GM19468 (cell line): ENCODE results near the gene HDAC4.

Source experiments
- ATAC-seq: cut with Tn5 transposase; IDR thresholded peaks from one replicate; pipeline ENCODE4 v1.9.1; 2021; ENCODE audit warnings: mild to moderate bottlenecking, moderate library complexity, moderate number of reproducible peaks; ENCODE audit not compliant: unreplicated experiment; ENCODE audit errors: extremely low read depth

HDAC4 gene

GRCh38 chr2:239312741-239313667, 87.8 kb downstream of the HDAC4 start:
- no peak for ATAC-seq

DNA sequence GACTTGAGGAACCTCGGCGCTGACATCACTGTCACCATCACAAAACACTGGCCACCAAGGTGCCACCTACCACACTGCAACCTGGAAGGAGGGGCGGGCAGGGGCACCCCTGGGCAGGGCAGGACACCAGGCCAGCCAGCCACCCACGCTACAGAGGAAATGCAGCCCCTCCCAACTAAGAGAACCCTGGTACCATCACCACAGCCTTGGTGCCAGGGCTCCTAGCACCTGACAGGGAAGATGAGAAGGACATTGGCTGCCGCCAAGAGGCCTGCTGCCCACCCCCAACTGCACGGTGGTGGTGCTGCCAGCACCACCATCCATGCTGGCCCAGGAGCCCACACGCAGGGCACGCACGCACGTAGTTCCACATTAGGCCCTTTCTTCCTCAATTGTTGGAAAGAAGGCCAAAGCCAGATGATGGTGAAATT, 88.7 kb downstream of the HDAC4 start:
- ATAC-seq = no peak

DNA sequence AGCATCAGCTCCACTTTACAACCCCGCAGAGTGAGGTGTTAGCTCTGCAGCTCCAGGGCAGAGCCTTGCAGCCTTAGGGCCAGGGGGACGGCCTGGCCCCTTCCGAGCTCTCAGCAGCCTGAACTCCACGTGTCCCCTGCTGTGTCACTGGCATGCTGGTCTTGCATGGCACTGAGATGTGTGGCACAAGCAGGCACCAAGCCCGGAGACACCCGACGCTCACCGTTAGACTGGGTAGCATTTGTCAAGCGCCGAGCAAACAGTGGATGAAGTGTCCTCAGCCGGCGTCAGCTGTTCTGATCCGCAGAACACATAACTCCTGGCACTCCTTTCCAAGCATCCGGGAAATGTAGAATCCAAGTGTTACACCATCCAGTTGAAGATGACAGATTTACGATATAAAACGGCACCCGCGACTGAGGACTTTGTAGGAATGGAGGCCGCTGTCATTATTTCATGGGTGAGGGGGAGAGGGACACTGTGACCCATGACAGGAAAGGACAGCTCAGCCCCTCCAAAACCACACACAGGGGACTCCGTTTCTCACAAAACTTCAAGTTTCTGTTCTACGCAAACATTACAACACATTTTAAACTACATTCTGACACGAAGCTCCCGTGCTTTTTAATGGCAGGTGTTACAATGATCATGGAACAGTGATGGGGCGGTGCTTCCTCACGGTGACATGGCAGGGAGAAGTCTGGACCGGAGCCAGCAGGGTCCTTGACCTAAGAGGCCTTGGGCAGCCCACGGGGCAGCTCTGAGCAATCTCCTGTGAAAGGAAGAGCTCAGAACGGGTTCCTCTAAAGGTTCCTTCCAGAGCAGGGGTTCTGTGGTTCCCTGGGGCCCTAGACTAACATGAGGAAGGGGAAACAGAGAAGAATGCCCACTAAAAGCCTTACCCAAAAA, 89.4 kb downstream of the HDAC4 start:
- ATAC-seq = no peak

DNA sequence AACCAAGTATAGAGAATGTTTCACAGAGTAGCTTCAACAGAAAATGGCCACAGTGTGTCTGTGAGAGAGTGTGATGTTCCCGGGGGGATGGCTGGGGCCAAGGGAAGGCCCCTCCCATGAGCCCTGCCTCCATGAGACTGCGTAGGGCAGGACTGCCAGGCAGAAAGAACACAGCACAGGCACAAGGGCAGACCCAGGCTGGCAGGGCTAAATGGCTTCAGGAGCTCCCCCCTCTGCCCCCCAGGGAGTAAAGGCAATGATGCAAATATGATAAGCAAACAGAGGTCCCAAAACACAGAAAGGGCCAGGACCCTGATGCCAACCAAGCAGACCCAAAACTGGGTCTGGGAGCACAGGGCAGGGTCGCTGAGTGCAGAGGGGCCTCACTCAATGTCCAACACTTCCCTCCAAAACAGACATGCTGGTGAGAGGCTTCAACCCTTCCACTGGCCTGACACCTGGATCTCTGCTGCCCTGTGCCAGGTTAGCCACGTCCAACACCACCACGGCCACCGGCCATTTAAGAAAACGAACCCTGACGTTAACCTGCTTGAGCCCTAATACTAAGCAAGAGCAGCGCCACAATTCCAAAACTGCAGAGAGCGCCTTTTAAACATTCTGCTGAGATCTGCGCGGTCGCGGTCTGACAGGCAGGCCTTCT, 90.3 kb downstream of the HDAC4 start:
- no peak for ATAC-seq

DNA sequence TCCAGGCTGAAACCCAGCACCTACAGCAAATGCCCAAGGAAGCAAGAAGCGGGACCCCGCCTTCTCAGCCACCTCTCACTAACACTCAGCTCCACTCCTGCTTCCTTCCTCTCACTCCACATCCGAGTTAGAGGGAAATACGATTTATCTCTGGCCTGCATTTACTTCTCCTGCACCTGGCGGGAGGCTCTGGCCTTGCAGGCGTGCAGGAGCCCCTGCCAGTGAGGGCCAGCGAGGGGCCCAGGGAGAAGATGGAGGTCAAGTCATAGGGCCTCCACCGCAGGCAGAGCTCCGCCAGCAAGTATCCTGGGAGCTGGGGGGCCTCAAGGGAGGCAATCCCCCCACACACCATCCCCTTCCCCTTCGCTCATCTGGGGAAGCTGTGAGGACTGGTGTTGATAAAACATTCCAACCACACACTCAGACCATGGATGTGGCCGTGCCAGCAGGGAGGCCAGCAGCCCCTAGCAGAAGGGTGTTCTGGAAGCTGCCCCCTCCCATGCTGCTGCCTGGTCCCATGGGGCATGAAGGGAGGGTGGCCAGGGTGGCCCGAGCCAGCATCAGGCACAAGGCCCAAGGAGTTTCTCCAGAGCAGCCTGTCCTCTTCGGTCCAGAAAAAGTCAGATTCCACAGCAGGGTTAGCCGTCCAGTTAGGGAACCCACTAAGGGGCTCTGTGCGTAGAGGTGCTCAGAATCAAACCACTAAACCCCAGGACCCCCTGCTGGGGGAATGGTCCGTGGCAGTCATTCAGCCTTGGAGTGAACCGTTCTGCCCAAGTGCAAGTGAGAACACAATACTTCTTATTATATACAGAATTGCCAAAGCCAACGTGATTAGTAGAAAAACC, 91.2 kb downstream of the HDAC4 start:
- ATAC-seq = no peak

DNA sequence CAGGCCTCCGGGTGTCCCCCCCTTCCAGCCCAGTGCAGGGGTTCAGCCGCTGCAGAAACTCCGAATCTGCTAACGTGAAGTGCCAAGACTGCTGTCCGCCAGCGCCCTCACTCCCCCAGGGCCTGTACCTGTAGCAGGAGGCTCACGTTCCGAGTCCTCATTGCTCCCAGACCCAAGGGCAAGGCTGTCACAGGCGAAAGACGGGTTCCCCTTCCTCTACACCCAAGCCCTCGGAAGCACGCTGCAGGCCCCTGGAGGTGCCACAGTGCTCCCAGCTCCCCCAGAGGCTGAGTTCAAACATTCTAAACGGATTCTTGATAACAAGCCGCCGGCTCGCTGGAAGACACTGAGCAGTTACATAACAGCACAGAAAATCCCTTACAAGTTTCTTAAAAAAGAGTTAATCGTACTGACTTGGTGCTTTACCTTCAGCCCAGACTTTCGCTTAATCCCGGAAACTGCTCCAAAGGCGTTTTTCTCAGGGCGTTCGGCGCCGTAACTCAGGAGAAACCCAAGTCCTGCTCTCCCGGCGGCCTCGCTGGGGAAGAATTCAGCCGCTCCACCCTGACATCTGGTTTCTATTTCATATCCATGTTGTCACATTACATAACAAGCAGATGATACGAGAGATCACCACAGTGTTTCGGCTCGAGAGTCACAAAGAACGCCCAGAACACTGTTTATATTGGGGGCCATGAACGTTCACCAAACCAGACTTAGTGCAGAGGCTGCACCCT, 92.0 kb downstream of the HDAC4 start:
- ATAC-seq = no peak

DNA sequence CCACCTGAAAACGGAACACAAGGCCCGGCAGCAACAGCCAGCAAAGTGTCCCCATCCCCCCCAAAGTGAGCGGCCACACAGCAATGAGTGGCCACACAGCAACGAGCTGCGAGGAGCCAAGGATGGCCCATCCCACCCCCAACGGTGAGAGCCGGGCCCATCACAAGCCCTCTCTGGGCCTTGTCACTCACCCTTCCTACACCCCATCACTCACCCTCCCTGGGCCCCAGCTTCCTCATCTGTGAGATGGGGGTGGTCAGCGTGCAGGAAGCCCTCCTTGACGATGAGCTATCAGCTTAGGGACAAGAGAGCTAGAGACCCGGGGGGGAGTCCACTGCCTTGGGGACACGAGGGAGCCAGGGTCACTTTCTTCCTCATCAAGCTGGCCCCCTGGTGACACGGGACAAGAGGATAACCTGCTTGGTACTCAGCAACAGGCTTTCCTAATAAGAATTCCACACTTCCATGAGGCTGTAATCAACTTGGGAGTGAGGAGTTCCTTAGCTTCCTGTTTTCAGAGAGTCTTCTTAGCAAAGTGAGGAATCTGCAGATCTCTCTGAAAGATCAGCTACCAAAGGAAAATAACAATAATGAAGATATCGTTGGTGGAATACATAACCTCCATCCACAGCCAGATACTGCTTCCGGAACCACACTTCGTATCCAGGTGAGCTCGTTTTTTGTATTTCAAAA, 92.8 kb downstream of the HDAC4 start:
- ATAC-seq = no peak

DNA sequence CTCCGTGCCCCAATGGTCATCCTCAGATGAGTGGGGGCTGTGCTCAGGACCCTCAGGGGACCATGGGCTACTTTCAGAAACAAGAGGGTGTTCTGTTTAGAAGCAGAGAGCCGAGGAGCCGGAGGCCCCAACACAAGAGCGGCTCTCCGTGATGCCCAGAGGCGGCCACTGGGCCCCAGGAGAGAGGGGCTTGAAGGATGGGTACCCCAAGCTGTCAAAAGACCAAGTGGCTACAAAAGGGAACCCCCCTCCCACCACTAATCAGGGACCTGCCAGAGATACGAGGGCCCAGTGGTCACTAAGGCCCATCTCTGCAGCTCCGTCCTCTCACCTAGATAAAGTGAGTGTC, 93.6 kb downstream of the HDAC4 start:
- no peak for ATAC-seq

DNA sequence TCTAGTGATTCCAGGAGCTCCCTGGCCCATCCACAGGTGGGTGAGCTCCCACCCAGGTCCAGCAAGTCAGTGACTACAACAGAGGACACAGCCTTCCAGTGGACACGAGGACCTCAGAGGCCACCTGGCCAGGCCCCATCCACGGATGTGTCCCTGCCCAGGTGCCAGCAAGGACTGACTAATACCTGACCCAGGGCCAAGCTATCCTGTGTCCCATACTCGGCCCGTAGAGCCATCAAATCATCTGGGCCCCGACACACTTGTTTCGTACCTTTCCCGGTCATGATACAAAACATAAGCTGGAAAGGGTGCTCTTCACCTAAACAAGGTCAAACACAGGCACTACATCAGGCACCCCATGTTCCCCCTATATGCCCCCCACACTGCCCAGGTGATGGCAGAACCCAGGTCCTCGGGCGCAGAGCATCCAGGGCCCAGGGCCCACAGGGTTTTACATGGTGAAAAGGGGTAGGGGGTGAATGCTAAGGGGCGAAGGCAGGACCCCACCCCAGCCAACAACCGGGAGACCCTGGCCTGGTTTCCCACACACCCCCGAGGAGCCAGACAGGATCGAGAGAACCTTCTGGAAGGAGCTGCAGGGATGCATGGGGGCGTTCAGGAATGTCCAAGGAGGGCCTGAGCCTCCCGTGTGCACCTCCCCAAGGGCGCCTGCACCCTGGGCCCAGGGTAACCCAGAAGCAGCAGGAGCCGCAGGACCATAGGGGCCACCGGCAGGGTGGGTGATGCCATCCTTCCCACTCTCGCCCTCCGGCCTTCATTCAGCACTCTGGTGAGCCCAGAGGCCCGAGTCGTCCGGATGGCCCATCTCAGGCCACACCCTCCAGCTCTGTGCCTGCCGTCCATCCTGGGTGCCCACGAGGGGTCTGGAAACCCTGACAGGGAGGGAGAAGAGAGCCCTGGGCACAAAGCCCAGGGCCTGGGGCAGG, 94.3 kb downstream of the HDAC4 start:
- ATAC-seq = no peak

GRCh38 chr2:239305771-239306170, 95.0 kb downstream of the HDAC4 start:
- ATAC-seq = no peak

DNA sequence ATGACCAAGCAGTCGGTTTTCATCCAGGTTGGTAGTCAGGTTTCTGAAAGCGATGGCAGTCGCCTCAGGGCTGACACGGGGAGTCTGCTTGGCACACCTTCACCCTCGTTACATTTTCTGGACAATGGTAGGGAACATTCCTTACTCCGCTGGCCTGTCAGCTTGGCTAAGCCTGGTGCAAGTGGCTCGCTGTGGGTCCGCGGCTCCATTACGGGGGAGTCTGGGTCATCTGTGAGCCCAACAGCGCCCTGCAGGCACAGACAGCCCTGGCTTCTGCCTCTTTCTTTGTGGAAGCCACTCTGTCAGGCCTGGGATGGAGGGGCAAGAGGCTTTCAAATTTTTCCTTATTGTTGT, 95.6 kb downstream of the HDAC4 start:
- ATAC-seq = no peak

GRCh38 chr2:239304533-239305221, 96.1 kb downstream of the HDAC4 start:
- ATAC-seq = no peak

DNA sequence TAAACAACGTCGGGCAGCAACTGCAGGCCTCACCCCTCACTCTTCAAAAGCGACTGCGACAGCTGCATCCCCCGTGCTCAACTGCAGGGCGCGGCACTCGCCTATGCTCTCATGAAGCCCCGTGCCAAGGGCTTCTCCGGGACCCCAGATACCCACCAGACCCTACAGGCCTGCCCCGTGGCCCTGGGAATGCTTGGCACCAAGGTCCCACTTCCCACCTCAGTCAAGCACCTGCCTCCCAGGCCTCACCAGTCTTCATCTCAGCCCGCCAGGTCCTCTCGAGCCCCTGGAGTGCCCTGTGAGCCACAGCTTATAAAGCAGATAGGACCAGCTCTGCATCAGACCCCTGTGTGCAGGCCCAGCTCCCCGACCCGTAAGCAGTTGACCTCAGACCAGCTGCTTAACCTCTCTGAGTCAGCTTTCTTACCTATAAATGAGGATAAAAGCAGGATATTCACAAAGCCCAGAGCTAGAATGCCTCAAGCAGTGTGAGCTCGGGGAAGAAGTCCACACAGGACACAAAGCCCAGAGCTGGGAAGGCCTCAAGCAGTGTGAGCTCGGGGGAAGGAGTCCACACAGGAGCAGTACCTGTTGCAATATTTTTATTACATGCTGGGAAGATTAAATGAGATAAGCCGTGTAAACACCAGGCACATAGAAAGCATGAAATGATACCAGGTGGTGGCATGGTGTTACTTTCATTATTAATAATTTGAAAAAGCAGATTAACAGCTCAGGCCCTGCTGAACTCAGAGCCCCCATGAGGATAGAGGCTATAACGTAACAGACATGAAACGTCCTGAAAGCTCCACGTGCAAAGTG, 96.9 kb downstream of the HDAC4 start:
- peak; percentile 42 for ATAC-seq

GRCh38 chr2:239302808-239303557, 97.8 kb downstream of the HDAC4 start:
- no peak for ATAC-seq

DNA sequence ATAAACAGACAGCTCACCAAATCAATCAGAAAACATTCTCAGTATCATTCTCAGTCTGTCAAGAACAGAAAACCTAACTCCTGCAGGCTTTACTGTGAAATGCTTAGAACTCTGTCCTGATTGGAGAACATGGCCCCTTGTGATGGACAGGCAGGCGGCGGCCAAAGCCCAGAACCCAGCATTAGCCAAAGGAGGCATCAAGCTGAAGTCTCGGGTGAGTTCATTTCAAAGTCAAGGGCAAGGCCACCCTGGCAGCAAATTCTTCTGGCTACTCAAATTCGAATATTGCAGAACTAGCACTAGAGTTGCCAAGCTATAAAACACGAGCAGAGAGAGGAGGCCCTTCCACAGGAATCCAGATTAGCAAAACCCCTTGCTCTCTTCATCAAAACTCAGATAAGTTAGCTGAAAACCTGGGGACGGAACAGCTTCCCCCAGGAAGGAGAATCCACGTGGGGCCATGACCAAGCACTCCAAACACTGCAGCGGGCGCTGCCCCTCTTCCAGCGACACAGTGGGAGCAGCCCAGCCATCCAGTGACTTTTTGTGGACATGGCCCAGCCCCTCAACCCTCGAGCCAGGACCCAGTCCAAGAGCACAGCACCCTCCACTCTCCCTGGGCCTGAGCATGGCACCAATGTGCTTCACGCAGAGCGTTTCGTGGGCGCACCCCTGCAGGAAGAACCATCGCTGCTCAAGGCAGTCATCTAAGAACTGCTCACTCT, 98.6 kb downstream of the HDAC4 start:
- ATAC-seq = no peak
